GM18526 (cell line): ENCODE results near the gene FCHSD2.

Experiments
- POLR2A ChIP-seq: IDR thresholded peaks from 3 replicates; pipeline ENCODE4 v1.6.1; 2011; ENCODE audit not compliant: insufficient read length; ENCODE audit errors: extremely low read depth

The FCHSD2 gene

GRCh38 chr11:72792437-72793021 is 349.6 kb downstream of the FCHSD2 start:
- TF ChIP-seq POLR2A, result no peak

DNA sequence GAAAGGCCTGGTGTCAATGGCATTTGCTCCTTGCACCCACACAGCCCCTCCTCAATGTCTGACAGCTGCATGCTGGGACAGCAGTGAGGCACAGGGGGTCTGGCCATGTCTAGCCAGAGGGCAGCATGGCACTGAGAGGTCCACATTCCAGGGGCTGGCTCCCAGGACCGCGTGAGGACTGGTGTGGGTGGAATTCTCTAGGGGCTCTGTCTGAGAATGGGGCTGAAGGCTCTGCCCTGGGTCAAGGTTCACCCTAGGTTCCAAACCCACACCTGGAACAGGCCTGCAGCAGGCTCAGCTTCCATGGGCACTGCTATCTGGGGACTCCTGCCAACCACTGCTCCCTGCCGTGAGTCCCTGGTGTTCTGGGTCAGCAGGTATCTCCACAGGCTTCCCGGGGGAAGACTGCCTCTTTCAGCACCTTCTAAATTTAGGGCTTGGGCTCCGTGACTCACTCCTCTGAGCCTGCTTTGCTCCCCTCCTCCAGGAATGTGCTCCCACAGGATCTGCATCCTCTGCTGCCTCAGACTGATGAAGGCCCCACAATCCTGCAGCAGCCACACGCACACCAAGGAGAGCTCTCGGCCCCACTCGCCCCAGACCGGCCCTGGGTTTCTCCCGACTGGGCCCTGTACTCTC is 352.5 kb downstream of the FCHSD2 start:
- no peak for TF ChIP-seq POLR2A

GRCh38 chr11:72788241-72788640 is 353.9 kb downstream of the FCHSD2 start:
- TF ChIP-seq POLR2A, result no peak

GRCh38 chr11:72787216-72788104 is 354.7 kb downstream of the FCHSD2 start:
- peak; percentile 12 for TF ChIP-seq POLR2A
